HG02981 (cell line): ENCODE data around the gene SH3BP4.

Experiments used
- ATAC-seq: cut with Tn5 transposase; IDR thresholded peaks from one replicate; pipeline ENCODE4 v1.9.1; 2021; ENCODE audit warnings: mild to moderate bottlenecking, moderate library complexity; ENCODE audit not compliant: unreplicated experiment

SH3BP4 gene

GRCh38 chr2:234981197-234982095, 29.6 kb downstream of the SH3BP4 start:
- no peak for ATAC-seq

DNA sequence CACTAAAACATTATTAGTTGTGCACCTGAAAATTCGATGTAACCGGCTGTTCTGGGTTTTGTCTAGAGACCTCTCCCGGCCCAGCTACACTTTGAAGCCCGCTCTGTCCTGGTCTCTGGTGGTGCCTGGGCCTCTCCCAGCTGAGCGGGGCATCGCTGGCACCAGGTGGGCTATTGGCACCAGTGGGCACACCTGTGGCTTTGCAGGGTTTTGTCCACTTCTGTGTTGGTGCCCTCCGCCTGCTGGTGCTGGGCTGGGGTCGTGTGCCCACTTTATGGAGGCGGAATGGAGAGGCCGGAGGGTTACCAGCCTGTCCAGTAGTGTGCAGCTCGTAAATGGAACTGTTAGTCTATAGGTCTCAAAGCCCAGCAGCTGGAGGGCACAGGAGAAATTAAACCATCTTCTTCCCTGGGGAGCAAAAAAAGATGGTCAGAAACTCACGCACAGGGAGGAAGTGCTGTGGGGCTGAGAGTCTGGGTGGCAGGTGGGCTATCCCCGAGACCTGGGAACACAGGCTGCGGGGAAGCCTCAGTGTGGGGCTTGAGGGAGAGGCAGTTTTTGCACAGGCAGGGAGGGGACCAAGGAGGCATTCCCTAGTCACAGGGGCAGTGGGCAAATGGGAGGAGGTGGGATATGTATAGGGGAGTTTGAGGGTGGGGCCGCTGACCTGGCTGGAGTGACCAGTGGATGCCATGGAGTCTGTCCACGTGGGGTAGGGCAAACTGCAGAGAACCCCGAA, 30.4 kb downstream of the SH3BP4 start:
- ATAC-seq: no peak

- no peak for ATAC-seq
These were observed 31.4 kb downstream of the SH3BP4 start for GRCh38 chr2:234983011-234983726.

DNA sequence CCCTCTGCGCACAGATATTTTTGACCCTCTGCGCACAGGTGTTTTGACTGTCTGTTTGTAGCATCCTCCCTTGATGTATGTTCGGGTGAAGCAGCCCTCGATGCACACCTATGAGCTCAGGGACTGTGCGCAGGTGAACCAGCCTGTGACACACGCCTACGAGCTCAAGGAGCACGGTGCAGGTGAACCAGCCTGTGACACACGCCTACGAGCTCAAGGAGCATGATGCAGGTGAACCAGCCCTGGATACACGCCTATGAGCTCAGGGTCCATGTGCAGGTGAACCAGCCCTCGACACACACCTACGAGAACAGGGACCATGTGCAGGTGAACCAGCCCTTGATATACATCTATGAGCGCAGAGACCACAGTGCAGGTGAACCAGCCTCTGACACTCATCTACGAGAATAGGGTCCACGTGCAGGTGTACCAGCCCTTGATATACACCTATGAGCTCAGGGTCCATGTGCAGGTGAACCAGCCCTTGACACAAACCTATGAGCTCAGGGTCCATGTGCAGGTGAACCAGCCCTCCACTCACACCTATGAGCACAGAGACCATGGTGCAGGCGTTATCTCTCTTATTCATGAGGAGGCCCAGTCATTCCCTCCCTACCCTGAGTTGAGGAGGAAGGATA, 33.9 kb downstream of the SH3BP4 start:
- ATAC-seq: no peak

DNA sequence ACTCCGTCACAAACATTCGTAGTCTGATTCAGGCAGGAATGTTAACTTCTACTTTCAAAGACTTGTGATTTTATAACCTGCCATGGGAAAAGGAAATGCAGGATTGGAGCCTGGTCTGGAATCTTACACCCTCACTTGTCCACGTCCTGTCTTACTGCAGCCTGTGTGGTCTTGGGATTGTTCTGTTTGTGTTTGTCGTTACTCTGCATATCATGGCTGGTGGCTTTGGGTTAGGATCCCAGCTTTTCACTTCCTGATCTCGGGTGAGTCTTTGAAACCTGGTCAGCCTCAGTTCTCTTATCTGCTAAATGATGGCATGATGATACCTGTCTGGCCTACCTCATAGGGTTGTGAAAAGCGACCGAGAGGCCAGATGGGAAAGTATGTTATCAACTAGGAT, 34.6 kb downstream of the SH3BP4 start:
- ATAC-seq: no peak

GRCh38 chr2:234986876-234987720, 35.3 kb downstream of the SH3BP4 start:
- no peak for ATAC-seq

- ATAC-seq: no peak
These were observed 35.9 kb downstream of the SH3BP4 start for GRCh38 chr2:234987754-234988153.

GRCh38 chr2:234988491-234988890, 36.7 kb downstream of the SH3BP4 start:
- no peak for ATAC-seq

DNA sequence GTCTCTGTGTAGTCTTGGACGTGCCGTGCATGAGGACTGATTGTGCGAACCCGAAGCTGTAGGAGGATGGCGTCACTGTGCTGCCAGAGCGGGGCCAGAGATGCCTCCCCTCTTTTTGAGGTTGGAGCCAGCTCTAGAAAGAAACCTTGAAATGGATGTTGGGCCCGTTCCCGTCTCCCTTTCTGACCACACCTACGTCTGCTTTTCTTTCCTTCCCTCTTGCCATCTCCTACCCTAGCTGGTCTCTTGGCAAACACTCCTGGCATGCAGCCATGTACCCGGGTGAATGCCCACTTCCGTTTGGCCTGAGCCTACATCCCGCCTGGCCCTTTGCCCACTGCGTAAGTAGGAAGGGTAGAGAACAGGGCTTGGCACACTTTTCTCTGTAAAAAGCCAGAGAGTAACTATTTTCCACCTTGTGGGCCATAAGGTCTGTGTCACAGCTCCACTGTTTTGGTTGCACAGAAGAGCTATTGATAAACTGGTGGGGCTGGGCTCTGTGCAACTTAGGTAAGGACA, 37.4 kb downstream of the SH3BP4 start:
- no peak for ATAC-seq

DNA sequence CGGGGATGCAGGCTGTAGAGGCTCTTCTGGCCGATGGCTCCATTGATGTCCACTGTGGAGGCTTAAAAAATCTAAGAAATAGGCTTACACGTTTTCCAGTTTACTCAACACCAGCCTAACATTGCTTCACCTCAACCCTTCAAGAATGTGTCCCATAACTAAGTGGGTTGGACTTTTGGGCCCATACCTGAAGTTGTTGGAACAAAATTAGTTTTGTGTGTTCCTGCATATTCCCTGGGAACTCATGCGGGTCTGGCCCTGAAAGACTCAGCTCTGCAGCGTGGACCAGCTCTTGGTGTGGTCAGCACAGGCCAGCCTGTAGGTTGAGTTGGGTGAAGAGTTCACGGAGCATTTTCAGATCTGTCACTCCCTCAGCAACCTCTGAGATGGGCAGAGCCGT, 38.5 kb downstream of the SH3BP4 start:
- ATAC-seq: no peak

DNA sequence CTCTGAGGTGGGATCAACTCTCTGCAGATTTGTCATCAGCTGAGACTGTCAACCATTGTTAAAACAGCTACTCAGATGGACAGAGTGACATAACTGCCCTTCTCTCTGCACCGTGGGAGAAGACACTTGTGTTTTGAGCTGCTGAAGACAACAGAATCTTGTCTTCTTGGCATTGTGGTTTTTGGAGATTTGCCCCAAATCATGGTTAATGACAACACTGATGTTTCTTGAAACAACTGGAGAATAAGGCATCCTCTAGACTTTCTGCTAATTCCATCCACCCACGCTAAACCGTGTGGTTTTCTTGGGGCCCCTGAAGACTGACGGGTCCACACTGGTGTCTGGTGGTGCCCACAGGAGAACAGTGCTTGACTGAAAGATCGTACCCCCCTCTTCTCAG, 39.5 kb downstream of the SH3BP4 start:
- no peak for ATAC-seq

GRCh38 chr2:234991793-234992192, 40.0 kb downstream of the SH3BP4 start:
- ATAC-seq: no peak

GRCh38 chr2:234992196-234992595, 40.4 kb downstream of the SH3BP4 start:
- ATAC-seq: no peak

GRCh38 chr2:234992624-234993349, 41.0 kb downstream of the SH3BP4 start:
- no peak for ATAC-seq

GRCh38 chr2:234993541-234993981, 41.7 kb downstream of the SH3BP4 start:
- no peak for ATAC-seq

GRCh38 chr2:234994438-234995321, 42.9 kb downstream of the SH3BP4 start:
- ATAC-seq: no peak

- no peak for ATAC-seq
These were observed 43.7 kb downstream of the SH3BP4 start for GRCh38 chr2:234995332-234996068.
